Measurements from ENCODE around the gene DGCR2. TPM values are rescaled to one million over a fixed set of nuclear protein-coding genes. Genes with fewer than 3 reads are reported as not detected.

Gene DGCR2
- total and polyA plus RNA-seq, 2 donors (not counting 1 experiment from before 2014, with no cell fraction given): 34.3 to 39.5 TPM

- no peak for DNase-seq (ENCODE audit: low read depth in 2 of 2)
- no peaks in the 10 kb centered on the region for H4K20me1 ChIP-seq (ENCODE audit: control insufficient read depth, extremely low read depth, insufficient read depth, low read length)
- no peaks in the 10 kb centered on the region for H3K9me3 ChIP-seq (ENCODE audit: control insufficient read depth, insufficient read depth, low read depth, low read length)
- TF ChIP-seq EZH2 (IDR thresholded peaks at IDR 0.05; ENCODE audit: low read length, missing control alignments) (no peak), CTCF (conservative IDR thresholded peaks at IDR 0.05 in 1 of 2, IDR thresholded peaks at IDR 0.05 in 1 of 2; ENCODE audit: low read depth in 1 of 2, low read length in 2 of 2) (no peak)
- H3K4me2 ChIP-seq (ENCODE audit: extremely low read depth, insufficient read depth, low read length): no peak overlapping the region
- H3K27ac ChIP-seq (ENCODE audit: insufficient read depth, low read length): no peak overlapping the region
- H3K4me1 ChIP-seq (ENCODE audit: control insufficient read depth, extremely low read depth, insufficient read depth, low read length): no peaks in the 10 kb centered on the region
- peaks cover 12% of the 10 kb centered on the region for H3K36me3 ChIP-seq (ENCODE audit: control insufficient read depth, insufficient read depth, low read length)
- H3K4me3 ChIP-seq (replicated peaks in 1 of 4; ENCODE audit: control extremely low read depth in 1 of 4, insufficient read depth in 1 of 4, low read depth in 3 of 4, low read length in 4 of 4): no peak overlapping the region
- no peaks in the 10 kb centered on the region for H3K27me3 ChIP-seq (ENCODE audit: control insufficient read depth, insufficient read depth, low read length)
- H3K9ac ChIP-seq (ENCODE audit: insufficient read depth, low read length): no peak overlapping the region
- no peaks in the 10 kb centered on the region for H3K79me2 ChIP-seq (ENCODE audit: control insufficient read depth, insufficient read depth, low read length)
- no peak overlapping the region for H2AFZ ChIP-seq (ENCODE audit: low read length)
Measured at GRCh38 chr22:19132693-19133400, 10.6 kb upstream of the DGCR2 start.

GRCh38 chr22:19132153-19132552 lies 9.9 kb upstream of the DGCR2 start:
- Histone ChIP-seq H3K9me3 (ENCODE audit: control insufficient read depth, insufficient read depth, low read depth, low read length) (no peaks in the 10 kb centered on the region), H2AFZ (ENCODE audit: low read length) (no peak overlapping the region), H3K36me3 (ENCODE audit: control insufficient read depth, insufficient read depth, low read length) (peaks cover 12% of the 10 kb centered on the region), H3K4me2 (ENCODE audit: extremely low read depth, insufficient read depth, low read length) (no peak overlapping the region), H3K27ac (ENCODE audit: insufficient read depth, low read length) (no peak overlapping the region), H3K27me3 (ENCODE audit: control insufficient read depth, insufficient read depth, low read length) (no peaks in the 10 kb centered on the region), H3K4me3 (replicated peaks in 1 of 4; ENCODE audit: control extremely low read depth in 1 of 4, insufficient read depth in 1 of 4, low read depth in 3 of 4, low read length in 4 of 4) (no peak overlapping the region), H3K9ac (ENCODE audit: insufficient read depth, low read length) (no peak overlapping the region), H3K79me2 (ENCODE audit: control insufficient read depth, insufficient read depth, low read length) (no peaks in the 10 kb centered on the region), H4K20me1 (ENCODE audit: control insufficient read depth, extremely low read depth, insufficient read depth, low read length) (no peaks in the 10 kb centered on the region), H3K4me1 (ENCODE audit: control insufficient read depth, extremely low read depth, insufficient read depth, low read length) (no peaks in the 10 kb centered on the region)
- no peak for DNase-seq (ENCODE audit: low read depth in 2 of 2)
- no peak for TF ChIP-seq EZH2 (IDR thresholded peaks at IDR 0.05; ENCODE audit: low read length, missing control alignments)
- TF ChIP-seq CTCF (conservative IDR thresholded peaks at IDR 0.05 in 1 of 2, IDR thresholded peaks at IDR 0.05 in 1 of 2; ENCODE audit: low read depth in 1 of 2, low read length in 2 of 2): no peak

GRCh38 chr22:19131685-19132015 lies 9.4 kb upstream of the DGCR2 start:
- Histone ChIP-seq H3K36me3 (ENCODE audit: control insufficient read depth, insufficient read depth, low read length) (peaks cover 10% of the 10 kb centered on the region), H3K9me3 (ENCODE audit: control insufficient read depth, insufficient read depth, low read depth, low read length) (no peaks in the 10 kb centered on the region), H3K4me3 (replicated peaks in 1 of 4; ENCODE audit: control extremely low read depth in 1 of 4, insufficient read depth in 1 of 4, low read depth in 3 of 4, low read length in 4 of 4) (no peak overlapping the region), H2AFZ (ENCODE audit: low read length) (no peak overlapping the region), H3K4me1 (ENCODE audit: control insufficient read depth, extremely low read depth, insufficient read depth, low read length) (no peaks in the 10 kb centered on the region), H3K27me3 (ENCODE audit: control insufficient read depth, insufficient read depth, low read length) (no peaks in the 10 kb centered on the region), H4K20me1 (ENCODE audit: control insufficient read depth, extremely low read depth, insufficient read depth, low read length) (no peaks in the 10 kb centered on the region), H3K79me2 (ENCODE audit: control insufficient read depth, insufficient read depth, low read length) (no peaks in the 10 kb centered on the region), H3K27ac (ENCODE audit: insufficient read depth, low read length) (no peak overlapping the region), H3K4me2 (ENCODE audit: extremely low read depth, insufficient read depth, low read length) (no peak overlapping the region), H3K9ac (ENCODE audit: insufficient read depth, low read length) (no peak overlapping the region)
- DNase-seq (ENCODE audit: low read depth in 2 of 2): no peak
- TF ChIP-seq EZH2 (IDR thresholded peaks at IDR 0.05; ENCODE audit: low read length, missing control alignments): no peak
